B cell (primary cell): ENCODE results near the gene GPER1. TPM values are rescaled to one million over a fixed set of nuclear protein-coding genes. Genes with fewer than 3 reads are reported as not detected.

ENCODE experiments used
- ATAC-seq: fragments of 200-7000 bp; cut with Tn5 transposase; one replicate; pipeline ENCODE4 v1.10.0; 2021; ENCODE audit warnings: low read depth, mild to moderate bottlenecking, moderate number of reproducible peaks, moderate library complexity
- CTCF ChIA-PET: fragments of 350-600 bp; sonication (Branson Sonifier 250); formaldehyde crosslinking; loops from one replicate; lab custom pipeline; 2021; ENCODE audit warnings: antibody characterized with exemption, inconsistent platforms; lab: Charles Lee
- POLR2A ChIA-PET: fragments of 350-600 bp; sonication (Branson Sonifier 250); formaldehyde crosslinking; loops from one replicate; lab custom pipeline; 2021; ENCODE audit warnings: antibody characterized with exemption; lab: Charles Lee
- DNase-seq: peaks from one replicate; pipeline ENCODE4 v3.0.0; 2013
- H2AFZ ChIP-seq: 2 replicates; pipeline ENCODE4 v1.6.1; 2012; ENCODE audit warnings: mild to moderate bottlenecking, low read depth, low read length; ENCODE audit not compliant: insufficient read depth, poor library complexity, severe bottlenecking
- H3K27ac ChIP-seq, 2 donors: 1 replicate in 1 of 2; 2 replicates in 1 of 2; pipeline ENCODE4 v1.5.1; 2012 to 2013; ENCODE audit warnings: low read length in 2 of 2, mild to moderate bottlenecking in 2 of 2, moderate library complexity in 1 of 2
- H3K27me3 ChIP-seq, 4 experiments: fragments of 200-600 bp in 1 of 4; sonication (generic) in 1 of 4; replicated peaks in 1 of 4; 1 replicate in 2 of 4; 2 replicates in 2 of 4; pipeline versions ENCODE4 v1.6.1 to v1.7.0; 2013 to 2016; ENCODE audit warnings: low read length in 3 of 4, mild to moderate bottlenecking in 2 of 4, mixed read lengths in 1 of 4, moderate library complexity in 1 of 4; ENCODE audit not compliant: insufficient read depth in 4 of 4, control insufficient read depth in 3 of 4; ENCODE audit errors: control extremely low read depth in 1 of 4
- H3K36me3 ChIP-seq, 2 experiments: replicated peaks in 1 of 2; 1 replicate in 1 of 2; 2 replicates in 1 of 2; pipeline versions ENCODE4 v1.6.1 to v1.7.1; 2013; ENCODE audit warnings: low read length in 1 of 2; ENCODE audit not compliant: insufficient read depth in 2 of 2, control insufficient read depth in 1 of 2; ENCODE audit errors: control extremely low read depth in 1 of 2, extremely low read depth in 1 of 2
- H3K4me1 ChIP-seq, 2 donors: fragments of 200-600 bp in 1 of 2; sonication (generic) in 1 of 2; 1 replicate in 1 of 2; 2 replicates in 1 of 2; pipeline versions ENCODE4 v1.5.1 to v1.6.1; 2013 to 2017; ENCODE audit warnings: low read length in 2 of 2; ENCODE audit not compliant: control insufficient read depth in 2 of 2, insufficient read depth in 2 of 2
- H3K4me2 ChIP-seq: replicated peaks from 2 replicates; pipeline ENCODE3; 2012; ENCODE audit warnings: mild to moderate bottlenecking, low read depth, low read length; ENCODE audit not compliant: poor library complexity, severe bottlenecking
- H3K4me3 ChIP-seq, 5 experiments: fragments of 200-600 bp in 1 of 5; sonication (generic) in 1 of 5; 1 replicate in 3 of 5; 2 replicates in 2 of 5; pipeline versions ENCODE4 v1.5.1 to v1.7.0; 2011 to 2016; ENCODE audit warnings: low read length in 4 of 5, mild to moderate bottlenecking in 4 of 5, low read depth in 2 of 5, control low read depth in 1 of 5, moderate library complexity in 1 of 5; ENCODE audit not compliant: insufficient read depth in 1 of 5; ENCODE audit errors: control extremely low read depth in 1 of 5, extremely low read depth in 1 of 5
- H3K79me2 ChIP-seq: fragments of 200-600 bp; sonication (generic); one replicate; pipeline ENCODE4 v1.6.0; 2016; ENCODE audit warnings: low read length; ENCODE audit not compliant: control insufficient read depth, insufficient read depth
- H3K9ac ChIP-seq: fragments of 200-600 bp; sonication (generic); 2 replicates; pipeline ENCODE4 v1.6.1; 2017; ENCODE audit warnings: mild to moderate bottlenecking, low read length, moderate library complexity
- H3K9me3 ChIP-seq, 3 donors: one replicate each; pipeline versions ENCODE4 v1.6.1 to v1.7.1; 2013; ENCODE audit warnings: low read length in 2 of 3; ENCODE audit not compliant: control insufficient read depth in 2 of 3, insufficient read depth in 1 of 3; ENCODE audit errors: control extremely low read depth in 1 of 3
- H4K20me1 ChIP-seq: 2 replicates; pipeline ENCODE4 v1.6.0; 2012; ENCODE audit warnings: mild to moderate bottlenecking, low read length; ENCODE audit not compliant: insufficient read depth, control insufficient read depth, poor library complexity, severe bottlenecking
- H3K27ac Mint-ChIP-seq: one replicate; pipeline ENCODE4 v1.8.0; 2021; ENCODE audit warnings: mixed read lengths
- H3K27me3 Mint-ChIP-seq: one replicate; pipeline ENCODE4 v1.8.0; 2021; ENCODE audit warnings: mixed read lengths
- H3K4me1 Mint-ChIP-seq: one replicate; pipeline ENCODE4 v1.8.0; 2021; ENCODE audit warnings: mixed read lengths
- H3K4me3 Mint-ChIP-seq: one replicate; pipeline ENCODE4 v1.8.0; 2021; ENCODE audit warnings: mixed read lengths
- H3K9me3 Mint-ChIP-seq: one replicate; pipeline ENCODE4 v1.8.0; 2022; ENCODE audit warnings: mixed read lengths; ENCODE audit not compliant: insufficient read depth
- CTCF ChIP-seq: fragments of 200-600 bp; IDR thresholded peaks from one replicate; pipeline ENCODE4 v1.8.0; 2022; ENCODE audit warnings: antibody characterized with exemption, mild to moderate bottlenecking
- EZH2 ChIP-seq: IDR thresholded peaks from 2 replicates; pipeline ENCODE4 v1.6.1; 2012; ENCODE audit warnings: borderline replicate concordance, low read depth, mild to moderate bottlenecking, moderate library complexity, low read length; ENCODE audit not compliant: insufficient read depth, poor library complexity, severe bottlenecking
- WGBS: methylation state at CpG from one replicate; pipeline ENCODE4 v1.1.5; 2013; ENCODE audit warnings: missing lambda C conversion rate; ENCODE audit not compliant: insufficient coverage; 5-methylcytosine and 5-hydroxymethylcytosine counted together
- intact Hi-C: fragments of 100-400 bp; cut with micrococcal nuclease; formaldehyde crosslinking; loops from one replicate; pipeline ENCODE4 v1.10.0; 2022
- polyA plus RNA-seq: library from polyadenylated mRNA; depleted of rRNA; stranded (reverse); fragments of >200 nt; gene quantifications from 2 replicates; pipeline ENCODE4 v1.2.3, GENCODE V29; 2012
- total RNA-seq, 2 donors: library from RNA; stranded (reverse); fragments of 120-200 nt in 1 of 2; gene quantifications; 1 replicate in 1 of 2; 2 replicates in 1 of 2; pipeline versions ENCODE4 v1.2.3 to v1.2.4, GENCODE V29; 2013 to 2022

Gene GPER1
- total and polyA plus RNA-seq, 2 donors (not counting 1 experiment from before 2014, with no cell fraction given) = 3.2 to 21.3 TPM

- Histone ChIP-seq H3K36me3 (no peaks in the 10 kb centered on the region), H3K9ac (no peak overlapping the region), H4K20me1 (peaks cover 41% of the 10 kb centered on the region), H2AFZ (no peak overlapping the region), H3K4me2 (no peak overlapping the region), H3K9me3 (peaks cover 0 to 25% (median 0%) of the 10 kb centered on the region in 3 donors), H3K4me3 (no peak overlapping the region), H3K27ac (no peak overlapping the region), H3K27me3 (peaks cover 0 to 57% (median 18%) of the 10 kb centered on the region in 4 experiments), H3K79me2 (peaks cover 5% of the 10 kb centered on the region), H3K4me1 (peaks cover 52 to 55% of the 10 kb centered on the region in 2 donors)
- no peak for TF ChIP-seq EZH2
- no peak for TF ChIP-seq CTCF
- H3K9me3 Mint-ChIP-seq = no peaks in the 10 kb centered on the region
- no peak overlapping the region for H3K4me3 Mint-ChIP-seq
- CTCF ChIA-PET = interaction anchor here (0.9 to 16.5 kb wide), 5 partner anchors 13 to 117 kb away, joined by 3 to 496 read pairs (median 10); partner anchors contain the start of gene GPR146
- 96% methylated on average over 6 of the region's 13 CpGs for WGBS
- no peak for DNase-seq
- ATAC-seq = no peak
- H3K27ac Mint-ChIP-seq = no peak overlapping the region
- POLR2A ChIA-PET = interaction anchor here (1.2 to 1.9 kb wide), 3 partner anchors 14 to 66 kb away, joined by 3 to 6 read pairs (median 5); partner anchors contain the start of gene GPR146
- H3K27me3 Mint-ChIP-seq = peaks cover 23% of the 10 kb centered on the region
- H3K4me1 Mint-ChIP-seq = peaks cover 59% of the 10 kb centered on the region
- intact Hi-C loops = no loop called here
These were observed 29.6 kb upstream of the GPER1 start for GRCh38 chr7:1058311-1058710.

- Histone ChIP-seq H3K27ac (no peak overlapping the region), H3K9ac (no peak overlapping the region), H4K20me1 (peaks cover 41% of the 10 kb centered on the region), H3K4me1 (peaks cover 52 to 55% of the 10 kb centered on the region in 2 donors), H3K9me3 (peaks cover 0 to 25% (median 0%) of the 10 kb centered on the region in 3 donors), H3K27me3 (peaks cover 0 to 55% (median 19%) of the 10 kb centered on the region in 4 experiments), H2AFZ (no peak overlapping the region), H3K4me3 (no peak overlapping the region), H3K79me2 (peaks cover 5% of the 10 kb centered on the region), H3K4me2 (no peak overlapping the region), H3K36me3 (no peaks in the 10 kb centered on the region)
- intact Hi-C loops = no loop called here
- WGBS = 78% methylated on average over 8 of the region's 10 CpGs
- ATAC-seq (no peak), DNase-seq (no peak)
- Mint-ChIP-seq H3K27ac (no peak overlapping the region), H3K27me3 (peaks cover 27% of the 10 kb centered on the region), H3K4me1 (peaks cover 64% of the 10 kb centered on the region), H3K4me3 (peak overlapping the region; percentile 19), H3K9me3 (no peaks in the 10 kb centered on the region)
- TF ChIP-seq CTCF (no peak), EZH2 (no peak)
- POLR2A ChIA-PET = interaction anchor here (1.2 to 1.9 kb wide), 3 partner anchors 15 to 66 kb away, joined by 3 to 6 read pairs (median 5); partner anchors contain the start of gene GPR146
- CTCF ChIA-PET = interaction anchor here (0.6 to 16.5 kb wide), 5 partner anchors 14 to 117 kb away, joined by 3 to 496 read pairs (median 3); partner anchors contain the start of gene GPR146
These were observed 29.1 kb upstream of the GPER1 start for GRCh38 chr7:1058821-1059199.
